Left ventricle myocardium inferior (tissue), 1 donor: ENCODE measurements around the gene TCEAL8. TPM values are rescaled to one million over a fixed set of nuclear protein-coding genes. Genes with fewer than 3 reads are reported as not detected.
A peak's percentile ranks its signal among the peaks of the same experiment; 100 is the strongest.
"Not testable (repeated sequence)": the region's sequence is repeated elsewhere in the genome, so short reads cannot be mapped to it uniquely, and the experiment has no call there.

Experiments
- DNase-seq: peaks from one replicate; pipeline ENCODE4 v3.0.0-alpha.2; 2020
- H3K27ac ChIP-seq: fragments of 200-600 bp; replicated peaks from 2 replicates; pipeline ENCODE4 v1.8.0; 2021
- H3K27me3 ChIP-seq: fragments of 200-600 bp; 2 replicates; pipeline ENCODE4 v1.8.0; 2021; ENCODE audit warnings: low read depth
- H3K36me3 ChIP-seq: fragments of 200-600 bp; 2 replicates; pipeline ENCODE4 v1.8.0; 2021
- H3K4me1 ChIP-seq: fragments of 200-600 bp; 2 replicates; pipeline ENCODE4 v1.8.0; 2021
- H3K4me3 ChIP-seq: fragments of 200-600 bp; 2 replicates; pipeline ENCODE4 v1.8.0; 2021; ENCODE audit warnings: mild to moderate bottlenecking, moderate library complexity
- H3K9me3 ChIP-seq: fragments of 200-600 bp; replicated peaks from 2 replicates; pipeline ENCODE4 v1.8.0; 2021
- CTCF ChIP-seq: fragments of 200-600 bp; IDR thresholded peaks from 2 replicates; pipeline ENCODE4 v1.8.0; 2021; ENCODE audit warnings: antibody characterized with exemption, mild to moderate bottlenecking, borderline replicate concordance
- intact Hi-C: fragments of 100-400 bp; cut with micrococcal nuclease; formaldehyde crosslinking; loops from one replicate; pipeline ENCODE4 v1.11.0; 2022
- total RNA-seq: library from RNA; stranded (reverse); fragmentation: NEBNext Ultra II Directional; extraction: Animal tissue kit (Norgen Biotek cat#: 25700); gene quantifications from one replicate; pipeline ENCODE4 v1.2.1, GENCODE V29; 2021
- donor health status: DM: no; HTN: yes; CAD: no; lungs with severe emphysema.

Gene TCEAL8
- total RNA-seq, 1 donor from 2014 or later: 48.5 TPM

GRCh38 chrX:103234869-103235268 is 20.1 kb downstream of the TCEAL8 start:
- Histone ChIP-seq H3K27ac (no peak overlapping the region), H3K27me3 (no peaks in the 10 kb centered on the region), H3K36me3 (no peaks in the 10 kb centered on the region), H3K4me3 (no peak overlapping the region), H3K4me1 (no peaks in the 10 kb centered on the region), H3K9me3 (no peaks in the 10 kb centered on the region)
- no peak for DNase-seq
- no peak for TF ChIP-seq CTCF
- intact Hi-C loops: no loop called here

DNA sequence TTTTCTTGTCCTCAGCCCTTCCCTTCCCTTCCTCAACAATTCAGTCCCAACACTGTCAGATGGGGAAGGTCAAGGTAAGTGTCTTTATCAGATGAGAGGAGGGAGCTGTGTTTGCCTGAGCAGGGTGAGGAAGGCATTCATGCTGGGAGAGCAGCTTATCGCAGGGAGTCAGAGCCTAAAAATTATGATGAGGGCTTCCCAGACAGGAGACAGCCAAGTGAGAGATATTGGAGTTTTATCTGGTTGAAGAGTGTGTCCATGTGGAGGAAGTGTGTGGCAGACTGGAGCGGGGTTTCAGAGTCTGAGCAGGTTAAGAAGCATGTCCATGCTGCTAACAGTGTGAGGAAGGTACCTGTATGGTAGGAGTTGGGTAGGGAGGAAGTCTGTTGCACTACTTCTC is 21.7 kb downstream of the TCEAL8 start:
- Histone ChIP-seq H3K27me3 (no peaks in the 10 kb centered on the region), H3K4me3 (no peak overlapping the region), H3K27ac (no peak overlapping the region), H3K4me1 (no peaks in the 10 kb centered on the region), H3K9me3 (no peaks in the 10 kb centered on the region), H3K36me3 (no peaks in the 10 kb centered on the region)
- intact Hi-C loops: no loop called here
- TF ChIP-seq CTCF: no peak
- DNase-seq: no peak

DNA sequence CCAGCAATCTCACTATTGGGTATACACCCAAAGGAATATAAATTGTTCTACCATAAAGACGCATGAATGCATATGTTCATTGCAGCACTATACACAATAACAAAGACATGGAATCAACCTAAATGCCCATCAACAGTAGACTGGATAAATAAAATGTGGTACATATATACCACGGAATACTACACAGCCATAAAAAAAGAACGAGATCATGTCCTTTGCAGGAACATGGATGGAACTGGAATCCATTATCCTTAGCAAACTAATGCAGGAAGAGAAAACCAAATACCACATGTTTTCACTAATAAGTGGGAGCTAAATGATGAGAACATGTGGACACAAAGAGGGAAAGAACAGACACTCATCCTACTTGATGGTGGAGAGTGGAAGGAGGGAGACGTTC is 29.0 kb downstream of the TCEAL8 start:
- intact Hi-C loops, H3K27ac ChIP-seq, H3K4me1 ChIP-seq, H3K27me3 ChIP-seq, H3K4me3 ChIP-seq, H3K36me3 ChIP-seq, H3K9me3 ChIP-seq, DNase-seq: not testable (repeated sequence)

GRCh38 chrX:103220511-103221323 is 34.2 kb downstream of the TCEAL8 start:
- no peak for DNase-seq
- no peak for TF ChIP-seq CTCF
- Histone ChIP-seq H3K36me3 (no peaks in the 10 kb centered on the region), H3K27me3 (no peaks in the 10 kb centered on the region), H3K27ac (no peak overlapping the region), H3K4me1 (no peaks in the 10 kb centered on the region), H3K4me3 (peak overlapping the region; percentile 41), H3K9me3 (no peaks in the 10 kb centered on the region)
- intact Hi-C loops: no loop called here

DNA sequence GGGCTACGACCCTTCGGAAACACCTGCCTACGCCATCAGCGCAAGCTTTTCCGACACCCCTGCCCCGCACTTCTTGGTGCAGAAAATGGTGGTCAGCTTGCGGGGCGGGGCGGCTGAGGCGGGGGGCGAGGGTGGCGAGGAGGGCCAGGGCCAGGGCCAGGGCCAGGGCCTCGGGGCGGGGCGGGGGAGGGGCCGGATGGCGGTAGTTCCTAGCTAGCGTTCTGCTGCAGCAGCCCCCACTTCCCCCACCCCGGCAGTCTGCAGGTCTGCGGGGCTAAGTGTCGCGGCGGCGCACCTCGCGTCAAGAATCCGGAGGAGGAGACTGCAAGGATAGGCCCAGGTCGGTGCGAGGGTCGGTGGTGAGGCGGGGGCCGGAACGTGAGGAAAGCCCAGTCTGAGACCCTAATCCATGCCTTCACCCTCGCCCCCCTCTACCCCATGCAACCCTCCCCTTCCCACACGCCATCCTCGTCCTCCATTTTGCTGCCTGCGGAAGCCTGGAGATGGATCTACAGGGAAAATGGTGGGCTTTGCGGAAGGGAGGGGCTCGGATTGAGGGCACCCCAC is 39.4 kb downstream of the TCEAL8 start:
- Histone ChIP-seq H3K9me3 (no peaks in the 10 kb centered on the region), H3K4me1 (no peaks in the 10 kb centered on the region), H3K27me3 (no peaks in the 10 kb centered on the region), H3K36me3 (no peaks in the 10 kb centered on the region), H3K27ac (peak overlapping the region; percentile 85), H3K4me3 (peak overlapping the region; percentile 82)
- DNase-seq: peak; percentile 15
- TF ChIP-seq CTCF: no peak
- intact Hi-C loops: no loop called here

DNA sequence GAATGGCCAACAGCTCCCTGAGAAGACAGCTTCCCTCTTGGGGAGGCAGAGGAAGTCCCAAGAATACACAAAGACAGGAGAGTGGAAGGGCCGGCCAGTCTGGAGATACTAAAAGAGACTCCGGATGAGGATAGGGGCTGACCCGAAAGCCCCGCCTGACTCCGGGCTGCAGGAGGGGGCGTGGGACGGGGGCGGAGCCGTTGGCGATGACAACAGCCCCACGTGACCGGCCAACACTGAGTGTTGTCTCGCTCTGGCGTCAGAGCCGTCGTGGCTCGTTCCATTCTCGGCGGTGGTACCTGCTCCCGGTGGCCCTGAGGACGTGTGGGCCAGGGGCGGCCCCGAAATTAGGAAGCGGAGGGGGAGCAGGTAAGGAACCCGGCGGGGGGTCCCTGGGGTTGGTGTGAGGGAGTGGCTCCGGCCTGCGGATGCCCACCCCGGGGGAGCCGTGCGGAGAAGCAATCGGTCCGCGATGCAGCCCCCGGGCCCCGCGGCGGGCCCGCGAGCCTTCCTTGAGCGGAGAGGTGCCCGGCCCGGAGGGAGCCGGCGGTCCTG is 40.0 kb downstream of the TCEAL8 start, which contains the start of gene BEX4:
TSS of gene BEX4 (plus strand) at position 239 of the 555 bp plus-strand sequence. CDS start 1,046 bp downstream, outside the sequence.
- peak within 1 kb of the TSS; percentile 85 for H3K27ac ChIP-seq
- peak; percentile 82 for DNase-seq
- H3K27me3 ChIP-seq: no peaks in the 10 kb centered on the region
- no peaks in the 10 kb centered on the region for H3K4me1 ChIP-seq
- no peak for TF ChIP-seq CTCF
- intact Hi-C loops: no loop called here
- no peaks in the 10 kb centered on the region for H3K36me3 ChIP-seq
- peak within 1 kb of the TSS; percentile 82 for H3K4me3 ChIP-seq
- no peaks in the 10 kb centered on the region for H3K9me3 ChIP-seq
